ENCODE measurements around the gene P2RY8.
"Not testable (repeated sequence)": the region's sequence is repeated elsewhere in the genome, so short reads cannot be mapped to it uniquely, and the experiment has no call there.

The P2RY8 gene

DNA sequence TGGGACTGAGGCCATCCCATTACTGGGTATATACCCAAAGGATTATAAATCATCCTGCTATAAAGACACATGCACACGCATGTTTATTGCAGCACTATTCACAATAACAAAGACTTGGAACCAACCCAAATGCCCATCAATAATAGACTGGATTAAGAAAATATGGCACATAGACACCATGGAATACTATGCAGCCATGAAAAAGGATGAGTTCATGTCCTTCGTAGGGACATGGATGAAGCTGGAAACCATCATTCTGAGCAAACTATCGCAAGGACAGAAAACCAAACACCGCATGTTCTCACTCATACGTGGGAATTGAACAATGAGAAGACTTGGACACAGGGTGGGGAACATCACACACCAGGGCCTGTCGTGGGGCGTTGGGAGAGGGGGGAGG, 27.1 kb upstream of the P2RY8 start:
- WGBS = 93% methylated on average over 7 of the region's 7 CpGs
- not testable (repeated sequence) for H3K27me3 ChIP-seq (ENCODE audit: insufficient read depth, low read length); H3K36me3 ChIP-seq (ENCODE audit: insufficient read depth, low read length); H3K4me3 ChIP-seq (ENCODE audit: low read length); H3K9me3 ChIP-seq (ENCODE audit: insufficient read depth, low read depth, low read length); H3K4me1 ChIP-seq (ENCODE audit: insufficient read depth, low read length); H3K9ac ChIP-seq (ENCODE audit: low read depth, low read length); H3K27ac ChIP-seq (ENCODE audit: low read depth, low read length)

DNA sequence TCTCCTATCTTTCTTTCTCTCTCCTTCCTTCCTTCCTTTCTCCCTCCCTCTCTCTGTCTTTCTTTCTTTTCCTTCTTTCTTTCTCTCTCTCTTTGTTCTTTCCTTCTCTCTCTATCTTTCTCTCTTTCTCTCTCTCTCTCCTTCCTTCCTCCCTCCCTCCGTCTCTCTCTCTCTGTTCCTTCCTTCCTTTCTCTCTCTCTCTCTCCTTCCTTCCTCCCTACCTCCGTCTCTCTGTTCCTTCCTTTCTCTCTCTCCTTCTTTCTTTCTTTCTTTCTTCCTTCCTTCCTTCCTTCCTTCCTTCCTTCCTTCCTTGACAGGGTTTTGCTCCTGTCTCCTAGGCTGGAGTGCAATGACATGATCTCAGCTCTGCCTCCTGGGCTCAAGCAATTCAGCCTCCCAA, 24.2 kb upstream of the P2RY8 start:
- H3K36me3 ChIP-seq (ENCODE audit: insufficient read depth, low read length) = no peaks in the 10 kb centered on the region
- H3K4me3 ChIP-seq (ENCODE audit: low read length) = no peak overlapping the region
- H3K9me3 ChIP-seq (ENCODE audit: insufficient read depth, low read depth, low read length) = no peaks in the 10 kb centered on the region
- 88% methylated on average over 2 of the region's 2 CpGs for WGBS
- no peak overlapping the region for H3K9ac ChIP-seq (ENCODE audit: low read depth, low read length)
- H3K4me1 ChIP-seq (ENCODE audit: insufficient read depth, low read length) = no peaks in the 10 kb centered on the region
- H3K27me3 ChIP-seq (ENCODE audit: insufficient read depth, low read length) = no peaks in the 10 kb centered on the region
- no peak overlapping the region for H3K27ac ChIP-seq (ENCODE audit: low read depth, low read length)

GRCh38 chrX:1558761-1559468, 21.9 kb upstream of the P2RY8 start:
- Histone ChIP-seq H3K27me3 (ENCODE audit: insufficient read depth, low read length) (no peaks in the 10 kb centered on the region), H3K4me3 (ENCODE audit: low read length) (no peak overlapping the region), H3K4me1 (ENCODE audit: insufficient read depth, low read length) (no peaks in the 10 kb centered on the region), H3K36me3 (ENCODE audit: insufficient read depth, low read length) (no peaks in the 10 kb centered on the region), H3K27ac (ENCODE audit: low read depth, low read length) (no peak overlapping the region), H3K9me3 (ENCODE audit: insufficient read depth, low read depth, low read length) (no peaks in the 10 kb centered on the region), H3K9ac (ENCODE audit: low read depth, low read length) (no peak overlapping the region)
- WGBS = 83% methylated on average over 13 of the region's 13 CpGs

DNA sequence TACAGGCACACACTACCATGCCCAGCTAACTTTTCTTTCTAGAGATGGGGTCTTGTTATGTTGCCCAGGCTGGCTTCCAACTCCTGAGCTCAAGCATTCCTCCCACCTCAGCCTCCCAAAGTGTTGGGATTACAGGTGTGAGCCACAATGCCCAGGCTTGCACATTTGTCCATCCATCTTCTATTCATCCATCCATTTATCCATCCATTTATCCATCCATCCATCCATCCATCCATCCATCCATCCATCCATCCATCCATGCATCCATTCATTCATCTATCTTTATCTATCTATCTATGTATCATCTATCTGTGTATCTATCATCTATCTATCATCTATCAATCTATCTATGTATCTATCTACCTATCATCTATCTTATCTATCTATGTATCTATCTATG, 20.5 kb upstream of the P2RY8 start:
- not testable (repeated sequence) for H3K9me3 ChIP-seq (ENCODE audit: insufficient read depth, low read depth, low read length); H3K36me3 ChIP-seq (ENCODE audit: insufficient read depth, low read length); H3K4me3 ChIP-seq (ENCODE audit: low read length); H3K27me3 ChIP-seq (ENCODE audit: insufficient read depth, low read length); H3K9ac ChIP-seq (ENCODE audit: low read depth, low read length); H3K4me1 ChIP-seq (ENCODE audit: insufficient read depth, low read length); H3K27ac ChIP-seq (ENCODE audit: low read depth, low read length)

- no peaks in the 10 kb centered on the region for H3K27me3 ChIP-seq (ENCODE audit: insufficient read depth, low read length)
- no peaks in the 10 kb centered on the region for H3K9me3 ChIP-seq (ENCODE audit: insufficient read depth, low read depth, low read length)
- H3K9ac ChIP-seq (ENCODE audit: low read depth, low read length) = no peak overlapping the region
- WGBS = 94% methylated on average over 6 of the region's 6 CpGs
- H3K4me1 ChIP-seq (ENCODE audit: insufficient read depth, low read length) = no peaks in the 10 kb centered on the region
- H3K36me3 ChIP-seq (ENCODE audit: insufficient read depth, low read length) = no peaks in the 10 kb centered on the region
- no peak overlapping the region for H3K4me3 ChIP-seq (ENCODE audit: low read length)
- no peak overlapping the region for H3K27ac ChIP-seq (ENCODE audit: low read depth, low read length)
Measured at GRCh38 chrX:1555370-1555769, 18.4 kb upstream of the P2RY8 start.

- Histone ChIP-seq H3K4me3 (ENCODE audit: low read length) (no peak overlapping the region), H3K36me3 (ENCODE audit: insufficient read depth, low read length) (no peaks in the 10 kb centered on the region), H3K27ac (ENCODE audit: low read depth, low read length) (no peak overlapping the region), H3K9me3 (ENCODE audit: insufficient read depth, low read depth, low read length) (no peaks in the 10 kb centered on the region), H3K9ac (ENCODE audit: low read depth, low read length) (no peak overlapping the region), H3K4me1 (ENCODE audit: insufficient read depth, low read length) (no peaks in the 10 kb centered on the region), H3K27me3 (ENCODE audit: insufficient read depth, low read length) (no peaks in the 10 kb centered on the region)
- 94% methylated on average over 19 of the region's 19 CpGs for WGBS
Measured at GRCh38 chrX:1554469-1555210, 17.7 kb upstream of the P2RY8 start.

GRCh38 chrX:1551959-1552546, 15.1 kb upstream of the P2RY8 start:
- WGBS = 96% methylated on average over 3 of the region's 3 CpGs
- Histone ChIP-seq H3K27me3 (ENCODE audit: insufficient read depth, low read length) (no peaks in the 10 kb centered on the region), H3K9me3 (ENCODE audit: insufficient read depth, low read depth, low read length) (no peaks in the 10 kb centered on the region), H3K27ac (ENCODE audit: low read depth, low read length) (no peak overlapping the region), H3K9ac (ENCODE audit: low read depth, low read length) (no peak overlapping the region), H3K36me3 (ENCODE audit: insufficient read depth, low read length) (no peaks in the 10 kb centered on the region), H3K4me3 (ENCODE audit: low read length) (no peak overlapping the region), H3K4me1 (ENCODE audit: insufficient read depth, low read length) (no peaks in the 10 kb centered on the region)

GRCh38 chrX:1546691-1547251, 9.8 kb upstream of the P2RY8 start:
- Histone ChIP-seq H3K4me3 (ENCODE audit: low read length) (no peak overlapping the region), H3K27me3 (ENCODE audit: insufficient read depth, low read length) (no peaks in the 10 kb centered on the region), H3K4me1 (ENCODE audit: insufficient read depth, low read length) (no peaks in the 10 kb centered on the region), H3K27ac (ENCODE audit: low read depth, low read length) (no peak overlapping the region), H3K9ac (ENCODE audit: low read depth, low read length) (no peak overlapping the region), H3K9me3 (ENCODE audit: insufficient read depth, low read depth, low read length) (no peaks in the 10 kb centered on the region), H3K36me3 (ENCODE audit: insufficient read depth, low read length) (no peaks in the 10 kb centered on the region)
- 92% methylated on average over 18 of the region's 18 CpGs for WGBS

GRCh38 chrX:1545776-1546408, 8.9 kb upstream of the P2RY8 start:
- Histone ChIP-seq H3K4me3 (ENCODE audit: low read length) (no peak overlapping the region), H3K9me3 (ENCODE audit: insufficient read depth, low read depth, low read length) (no peaks in the 10 kb centered on the region), H3K27me3 (ENCODE audit: insufficient read depth, low read length) (no peaks in the 10 kb centered on the region), H3K4me1 (ENCODE audit: insufficient read depth, low read length) (no peaks in the 10 kb centered on the region), H3K27ac (ENCODE audit: low read depth, low read length) (no peak overlapping the region), H3K9ac (ENCODE audit: low read depth, low read length) (no peak overlapping the region), H3K36me3 (ENCODE audit: insufficient read depth, low read length) (no peaks in the 10 kb centered on the region)
- 88% methylated on average over 2 of the region's 2 CpGs for WGBS

DNA sequence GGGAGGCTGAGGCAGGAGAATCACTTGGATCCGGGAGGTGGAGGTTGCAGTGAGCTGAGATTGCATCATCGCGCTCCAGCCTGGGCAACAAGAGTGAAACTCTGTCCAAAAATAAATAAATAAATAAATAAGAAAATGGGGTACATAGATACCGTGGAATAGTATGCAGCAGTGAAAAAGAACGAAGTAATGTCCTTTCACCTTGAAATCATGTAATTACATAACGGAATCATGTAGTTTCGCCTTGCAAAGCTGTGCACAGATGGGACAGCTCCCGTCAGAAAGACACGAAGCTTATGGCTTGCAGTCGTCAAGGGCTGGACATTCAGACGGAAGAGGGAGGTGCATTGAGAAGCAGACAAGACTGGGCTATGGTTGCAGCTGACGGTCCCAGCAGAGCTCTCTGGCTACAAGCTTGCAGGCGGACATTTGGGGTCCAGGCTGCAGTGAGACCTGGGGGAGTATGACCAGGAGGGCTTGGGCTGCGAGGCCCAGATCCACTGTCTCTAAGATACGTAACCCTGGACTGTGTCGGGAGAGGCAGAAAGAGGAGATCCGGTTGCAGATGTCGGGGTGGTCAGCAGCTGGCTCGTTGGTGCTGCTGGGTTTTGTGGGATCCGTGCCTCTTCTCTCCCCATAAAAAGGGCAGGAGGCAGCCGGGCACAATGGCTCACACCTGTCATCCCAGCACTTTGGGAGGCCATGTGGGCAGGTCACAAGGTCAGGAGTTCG, 6.2 kb upstream of the P2RY8 start:
- WGBS = 95% methylated on average over 22 of the region's 22 CpGs
- H3K27me3 ChIP-seq (ENCODE audit: insufficient read depth, low read length) = no peaks in the 10 kb centered on the region

More for the DNA sequence above, 6.2 kb upstream of the P2RY8 start:
- no peaks in the 10 kb centered on the region for H3K36me3 ChIP-seq (ENCODE audit: insufficient read depth, low read length)
- no peak overlapping the region for H3K4me3 ChIP-seq (ENCODE audit: low read length)
- H3K4me1 ChIP-seq (ENCODE audit: insufficient read depth, low read length) = no peaks in the 10 kb centered on the region
- no peak overlapping the region for H3K9ac ChIP-seq (ENCODE audit: low read depth, low read length)
- no peaks in the 10 kb centered on the region for H3K9me3 ChIP-seq (ENCODE audit: insufficient read depth, low read depth, low read length)
- H3K27ac ChIP-seq (ENCODE audit: low read depth, low read length) = no peak overlapping the region

Data from HUES64 (cell line).